B cell (primary cell): ENCODE data around the gene FAM53B. TPM values are rescaled to one million over a fixed set of nuclear protein-coding genes. Genes with fewer than 3 reads are reported as not detected.
"Not testable (repeated sequence)": the region's sequence is repeated elsewhere in the genome, so short reads cannot be mapped to it uniquely, and the experiment has no call there.

Experiments
- ATAC-seq: fragments of 200-7000 bp; cut with Tn5 transposase; one replicate; pipeline ENCODE4 v1.10.0; 2021; ENCODE audit warnings: low read depth, mild to moderate bottlenecking, moderate number of reproducible peaks, moderate library complexity
- CTCF ChIA-PET: fragments of 350-600 bp; sonication (Branson Sonifier 250); formaldehyde crosslinking; loops from one replicate; lab custom pipeline; 2021; ENCODE audit warnings: antibody characterized with exemption, inconsistent platforms; lab: Charles Lee
- POLR2A ChIA-PET: fragments of 350-600 bp; sonication (Branson Sonifier 250); formaldehyde crosslinking; loops from one replicate; lab custom pipeline; 2021; ENCODE audit warnings: antibody characterized with exemption; lab: Charles Lee
- DNase-seq: peaks from one replicate; pipeline ENCODE4 v3.0.0; 2013
- H2AFZ ChIP-seq: 2 replicates; pipeline ENCODE4 v1.6.1; 2012; ENCODE audit warnings: mild to moderate bottlenecking, low read depth, low read length; ENCODE audit not compliant: insufficient read depth, poor library complexity, severe bottlenecking
- H3K27ac ChIP-seq, 2 donors: 1 replicate in 1 of 2; 2 replicates in 1 of 2; pipeline ENCODE4 v1.5.1; 2012 to 2013; ENCODE audit warnings: low read length in 2 of 2, mild to moderate bottlenecking in 2 of 2, moderate library complexity in 1 of 2
- H3K27me3 ChIP-seq, 4 experiments: fragments of 200-600 bp in 1 of 4; sonication (generic) in 1 of 4; replicated peaks in 1 of 4; 1 replicate in 2 of 4; 2 replicates in 2 of 4; pipeline versions ENCODE4 v1.6.1 to v1.7.0; 2013 to 2016; ENCODE audit warnings: low read length in 3 of 4, mild to moderate bottlenecking in 2 of 4, mixed read lengths in 1 of 4, moderate library complexity in 1 of 4; ENCODE audit not compliant: insufficient read depth in 4 of 4, control insufficient read depth in 3 of 4; ENCODE audit errors: control extremely low read depth in 1 of 4
- H3K36me3 ChIP-seq, 2 experiments: replicated peaks in 1 of 2; 1 replicate in 1 of 2; 2 replicates in 1 of 2; pipeline versions ENCODE4 v1.6.1 to v1.7.1; 2013; ENCODE audit warnings: low read length in 1 of 2; ENCODE audit not compliant: insufficient read depth in 2 of 2, control insufficient read depth in 1 of 2; ENCODE audit errors: control extremely low read depth in 1 of 2, extremely low read depth in 1 of 2
- H3K4me1 ChIP-seq, 2 donors: fragments of 200-600 bp in 1 of 2; sonication (generic) in 1 of 2; 1 replicate in 1 of 2; 2 replicates in 1 of 2; pipeline versions ENCODE4 v1.5.1 to v1.6.1; 2013 to 2017; ENCODE audit warnings: low read length in 2 of 2; ENCODE audit not compliant: control insufficient read depth in 2 of 2, insufficient read depth in 2 of 2
- H3K4me2 ChIP-seq: replicated peaks from 2 replicates; pipeline ENCODE3; 2012; ENCODE audit warnings: mild to moderate bottlenecking, low read depth, low read length; ENCODE audit not compliant: poor library complexity, severe bottlenecking
- H3K4me3 ChIP-seq, 5 experiments: fragments of 200-600 bp in 1 of 5; sonication (generic) in 1 of 5; 1 replicate in 3 of 5; 2 replicates in 2 of 5; pipeline versions ENCODE4 v1.5.1 to v1.7.0; 2011 to 2016; ENCODE audit warnings: low read length in 4 of 5, mild to moderate bottlenecking in 4 of 5, low read depth in 2 of 5, control low read depth in 1 of 5, moderate library complexity in 1 of 5; ENCODE audit not compliant: insufficient read depth in 1 of 5; ENCODE audit errors: control extremely low read depth in 1 of 5, extremely low read depth in 1 of 5
- H3K79me2 ChIP-seq: fragments of 200-600 bp; sonication (generic); one replicate; pipeline ENCODE4 v1.6.0; 2016; ENCODE audit warnings: low read length; ENCODE audit not compliant: control insufficient read depth, insufficient read depth
- H3K9ac ChIP-seq: fragments of 200-600 bp; sonication (generic); 2 replicates; pipeline ENCODE4 v1.6.1; 2017; ENCODE audit warnings: mild to moderate bottlenecking, low read length, moderate library complexity
- H3K9me3 ChIP-seq, 3 donors: one replicate each; pipeline versions ENCODE4 v1.6.1 to v1.7.1; 2013; ENCODE audit warnings: low read length in 2 of 3; ENCODE audit not compliant: control insufficient read depth in 2 of 3, insufficient read depth in 1 of 3; ENCODE audit errors: control extremely low read depth in 1 of 3
- H4K20me1 ChIP-seq: 2 replicates; pipeline ENCODE4 v1.6.0; 2012; ENCODE audit warnings: mild to moderate bottlenecking, low read length; ENCODE audit not compliant: insufficient read depth, control insufficient read depth, poor library complexity, severe bottlenecking
- H3K27ac Mint-ChIP-seq: one replicate; pipeline ENCODE4 v1.8.0; 2021; ENCODE audit warnings: mixed read lengths
- H3K27me3 Mint-ChIP-seq: one replicate; pipeline ENCODE4 v1.8.0; 2021; ENCODE audit warnings: mixed read lengths
- H3K4me1 Mint-ChIP-seq: one replicate; pipeline ENCODE4 v1.8.0; 2021; ENCODE audit warnings: mixed read lengths
- H3K4me3 Mint-ChIP-seq: one replicate; pipeline ENCODE4 v1.8.0; 2021; ENCODE audit warnings: mixed read lengths
- H3K9me3 Mint-ChIP-seq: one replicate; pipeline ENCODE4 v1.8.0; 2022; ENCODE audit warnings: mixed read lengths; ENCODE audit not compliant: insufficient read depth
- CTCF ChIP-seq: fragments of 200-600 bp; IDR thresholded peaks from one replicate; pipeline ENCODE4 v1.8.0; 2022; ENCODE audit warnings: antibody characterized with exemption, mild to moderate bottlenecking
- EZH2 ChIP-seq: IDR thresholded peaks from 2 replicates; pipeline ENCODE4 v1.6.1; 2012; ENCODE audit warnings: borderline replicate concordance, low read depth, mild to moderate bottlenecking, moderate library complexity, low read length; ENCODE audit not compliant: insufficient read depth, poor library complexity, severe bottlenecking
- WGBS: methylation state at CpG from one replicate; pipeline ENCODE4 v1.1.5; 2013; ENCODE audit warnings: missing lambda C conversion rate; ENCODE audit not compliant: insufficient coverage; 5-methylcytosine and 5-hydroxymethylcytosine counted together
- intact Hi-C: fragments of 100-400 bp; cut with micrococcal nuclease; formaldehyde crosslinking; loops from one replicate; pipeline ENCODE4 v1.10.0; 2022
- polyA plus RNA-seq: library from polyadenylated mRNA; depleted of rRNA; stranded (reverse); fragments of >200 nt; gene quantifications from 2 replicates; pipeline ENCODE4 v1.2.3, GENCODE V29; 2012
- total RNA-seq, 2 donors: library from RNA; stranded (reverse); fragments of 120-200 nt in 1 of 2; gene quantifications; 1 replicate in 1 of 2; 2 replicates in 1 of 2; pipeline versions ENCODE4 v1.2.3 to v1.2.4, GENCODE V29; 2013 to 2022

FAM53B gene
- total and polyA plus RNA-seq, 2 donors (not counting 1 experiment from before 2014, with no cell fraction given): 51.2 to 186 TPM

- Histone ChIP-seq H3K4me1 (peaks cover 19 to 22% of the 10 kb centered on the region in 2 donors), H2AFZ (no peak overlapping the region), H3K36me3 (no peaks in the 10 kb centered on the region), H4K20me1 (peaks cover 7% of the 10 kb centered on the region), H3K9me3 (no peaks in the 10 kb centered on the region), H3K4me2 (no peak overlapping the region), H3K79me2 (peaks cover 22% of the 10 kb centered on the region), H3K9ac (no peak overlapping the region), H3K4me3 (no peak overlapping the region), H3K27me3 (no peaks in the 10 kb centered on the region), H3K27ac (no peak overlapping the region)
- ChIA-PET POLR2A (interaction anchor here (1.2 kb wide), 1 partner anchor 208 kb away, joined by 3 read pairs; no protein-coding TSS in a partner anchor), CTCF (interaction anchor here (0.9 to 7.3 kb wide), 18 partner anchors 9 to 751 kb away, joined by 3 to 415 read pairs (median 7); no protein-coding TSS in a partner anchor)
- WGBS: no CpG with 5 or more reads among the region's 2 CpGs
- intact Hi-C loops: loop anchor here (5.0 to 10.0 kb wide), 2 partner anchors 285 to 652 kb away; partner anchors contain the start of genes CHST15 and LHPP
- Mint-ChIP-seq H3K9me3 (no peaks in the 10 kb centered on the region), H3K27me3 (no peaks in the 10 kb centered on the region), H3K4me3 (no peak overlapping the region), H3K27ac (no peak overlapping the region), H3K4me1 (peaks cover 27% of the 10 kb centered on the region)
- DNase-seq: no peak
- no peak for ATAC-seq
- TF ChIP-seq EZH2 (no peak), CTCF (no peak)
Measured at GRCh38 chr10:124746992-124747391, 2.8 kb upstream of the FAM53B start.

- not testable (repeated sequence) for H3K9me3 ChIP-seq, H3K9ac ChIP-seq, H3K27me3 Mint-ChIP-seq, H4K20me1 ChIP-seq, H3K4me3 ChIP-seq, H3K27ac ChIP-seq, DNase-seq, H3K9me3 Mint-ChIP-seq, H3K36me3 ChIP-seq, H3K27me3 ChIP-seq, ATAC-seq, H3K27ac Mint-ChIP-seq, H2AFZ ChIP-seq, H3K4me2 ChIP-seq, H3K4me3 Mint-ChIP-seq
- H3K79me2 ChIP-seq: peaks cover 27% of the 10 kb centered on the region
- ChIA-PET CTCF (interaction anchor here (0.9 to 7.3 kb wide), 27 partner anchors 10 to 750 kb away, joined by 3 to 415 read pairs (median 7); partner anchors contain the start of gene OAT), POLR2A (interaction anchor here (1.2 to 1.9 kb wide), 2 partner anchors 208 to 212 kb away, joined by 3 to 17 read pairs; no protein-coding TSS in a partner anchor)
- intact Hi-C loops: loop anchor here (5.0 to 10.0 kb wide), 2 partner anchors 284 to 652 kb away; partner anchors contain the start of genes CHST15 and LHPP
- 98% methylated on average over 6 of the region's 8 CpGs for WGBS
- peaks cover 25 to 27% of the 10 kb centered on the region in 2 donors for H3K4me1 ChIP-seq
- H3K4me1 Mint-ChIP-seq: peaks cover 33% of the 10 kb centered on the region
Measured at GRCh38 chr10:124746447-124746846, 2.3 kb upstream of the FAM53B start.
